Measurements from ENCODE around the gene ZC3HAV1. TPM values are rescaled to one million over a fixed set of nuclear protein-coding genes. Genes with fewer than 3 reads are reported as not detected.
"Not testable (repeated sequence)": the region's sequence is repeated elsewhere in the genome, so short reads cannot be mapped to it uniquely, and the experiment has no call there.

ZC3HAV1 gene
- total RNA-seq, 1 donor from 2014 or later, result 23.7 TPM

- Mint-ChIP-seq H3K9me3 (peaks cover 3% of the 10 kb centered on the region), H3K4me3 (no peak overlapping the region), H3K4me1 (no peaks in the 10 kb centered on the region), H3K27me3 (ENCODE audit: low read depth) (no peaks in the 10 kb centered on the region), H3K36me3 (no peaks in the 10 kb centered on the region), H3K27ac (no peak overlapping the region)
- DNase-seq (ENCODE audit: low spot score in 2 of 2, unreplicated experiment in 2 of 2), result no peak
- no peak for TF ChIP-seq CTCF (IDR thresholded peaks at IDR 0.05; ENCODE audit: unreplicated experiment)
Observed at GRCh38 chr7:139029353-139029752, 80.2 kb downstream of the ZC3HAV1 start.

DNA sequence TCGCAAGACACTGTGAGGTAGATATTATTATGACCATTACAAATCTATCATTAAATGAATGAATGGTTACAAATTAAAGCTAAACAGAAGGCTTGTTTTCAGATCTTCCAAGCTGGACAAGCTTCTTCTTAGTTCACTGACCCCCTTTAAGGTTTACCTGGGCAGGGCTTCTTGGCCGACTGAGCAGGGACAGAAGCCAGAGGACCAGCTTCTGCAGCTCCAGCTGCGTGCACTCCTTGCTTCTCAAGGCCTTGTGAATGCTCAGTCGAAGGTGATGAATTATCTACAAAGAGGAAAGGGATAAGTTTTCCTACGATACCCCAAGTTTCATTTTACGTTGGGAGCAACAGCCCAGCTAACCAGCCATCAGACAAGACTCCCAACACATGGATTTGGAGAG, 83.0 kb downstream of the ZC3HAV1 start:
- Mint-ChIP-seq H3K36me3 (no peaks in the 10 kb centered on the region), H3K27ac (no peak overlapping the region), H3K27me3 (ENCODE audit: low read depth) (no peaks in the 10 kb centered on the region), H3K4me3 (no peak overlapping the region), H3K4me1 (peaks cover 6% of the 10 kb centered on the region), H3K9me3 (no peaks in the 10 kb centered on the region)
- no peak for DNase-seq (ENCODE audit: low spot score in 2 of 2, unreplicated experiment in 2 of 2)
- TF ChIP-seq CTCF (IDR thresholded peaks at IDR 0.05; ENCODE audit: unreplicated experiment), result no peak

DNA sequence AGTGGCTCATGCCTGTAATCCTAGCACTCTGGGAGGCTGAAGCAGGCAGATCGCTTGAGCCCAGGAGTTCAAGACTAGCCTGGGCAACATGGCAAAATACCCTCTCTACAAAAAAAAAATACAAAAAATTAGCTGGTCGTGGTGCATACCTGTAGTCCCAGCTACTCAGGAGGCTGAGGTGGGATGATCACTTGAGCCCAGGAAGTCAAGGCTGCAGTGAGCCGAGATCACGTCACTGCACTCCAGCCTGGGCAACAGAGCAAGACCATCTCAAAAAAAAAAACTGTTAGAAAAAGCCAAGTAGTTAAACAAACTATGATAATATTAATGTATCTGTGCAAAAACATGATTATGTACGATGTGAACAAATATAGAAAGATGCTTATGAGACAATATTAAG, 83.7 kb downstream of the ZC3HAV1 start:
- not testable (repeated sequence) for DNase-seq (ENCODE audit: low spot score in 2 of 2, unreplicated experiment in 2 of 2); H3K36me3 Mint-ChIP-seq; H3K4me1 Mint-ChIP-seq; H3K9me3 Mint-ChIP-seq; H3K27me3 Mint-ChIP-seq (ENCODE audit: low read depth); H3K27ac Mint-ChIP-seq; H3K4me3 Mint-ChIP-seq

DNA sequence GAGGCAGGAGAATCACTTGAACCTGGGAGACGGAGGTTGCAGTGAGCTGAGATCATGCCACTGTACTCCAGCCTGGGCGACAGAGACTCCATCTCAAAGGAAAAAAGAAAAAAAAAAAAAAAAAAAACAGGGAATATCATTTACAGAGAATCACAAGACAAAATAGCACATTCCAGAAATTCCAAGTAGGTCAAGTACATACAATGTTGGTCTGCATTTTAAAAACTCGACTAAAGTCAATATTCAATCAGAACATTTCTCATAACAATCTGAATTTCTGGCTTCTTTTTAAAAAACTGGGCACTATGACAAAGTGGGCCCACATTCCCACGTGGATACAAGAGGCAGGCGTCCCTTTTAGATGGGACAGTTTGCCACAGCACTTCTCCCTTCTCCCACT, 86.4 kb downstream of the ZC3HAV1 start:
- Mint-ChIP-seq H3K9me3 (no peaks in the 10 kb centered on the region), H3K36me3 (no peaks in the 10 kb centered on the region), H3K4me3 (no peak overlapping the region), H3K4me1 (peaks cover 11% of the 10 kb centered on the region), H3K27me3 (ENCODE audit: low read depth) (no peaks in the 10 kb centered on the region), H3K27ac (peak overlapping the region; percentile 8)
- DNase-seq (ENCODE audit: low spot score in 2 of 2, unreplicated experiment in 2 of 2), result no peak
- no peak for TF ChIP-seq CTCF (IDR thresholded peaks at IDR 0.05; ENCODE audit: unreplicated experiment)

- DNase-seq (ENCODE audit: low spot score in 2 of 2, unreplicated experiment in 2 of 2), result no peak
- no peaks in the 10 kb centered on the region for H3K36me3 Mint-ChIP-seq
- no peak overlapping the region for H3K4me3 Mint-ChIP-seq
- no peak for TF ChIP-seq CTCF (IDR thresholded peaks at IDR 0.05; ENCODE audit: unreplicated experiment)
- no peaks in the 10 kb centered on the region for H3K9me3 Mint-ChIP-seq
- no peaks in the 10 kb centered on the region for H3K27me3 Mint-ChIP-seq (ENCODE audit: low read depth)
- no peak overlapping the region for H3K27ac Mint-ChIP-seq
- H3K4me1 Mint-ChIP-seq, result peaks cover 13% of the 10 kb centered on the region
Observed at GRCh38 chr7:139022286-139022685, 87.2 kb downstream of the ZC3HAV1 start.

DNA sequence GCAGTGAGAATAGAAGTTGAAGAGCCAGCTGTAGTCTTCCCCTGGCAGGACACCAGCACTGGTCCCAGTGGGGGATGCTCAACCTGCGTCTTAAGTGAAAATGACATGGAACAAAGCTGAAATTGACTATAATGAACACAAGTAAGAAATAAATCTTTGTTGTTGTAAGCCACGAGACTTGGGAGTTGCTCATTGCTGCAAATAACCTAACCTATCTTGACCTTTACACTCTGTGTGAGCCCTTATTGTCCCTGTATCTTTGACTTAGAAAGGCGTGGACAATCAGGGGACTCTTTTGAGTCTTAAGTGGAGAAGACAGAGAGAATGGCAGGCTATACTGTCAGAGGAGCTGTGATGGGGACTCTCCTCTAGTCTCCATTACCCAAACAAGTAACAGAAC, 90.6 kb downstream of the ZC3HAV1 start:
- H3K27ac Mint-ChIP-seq, result no peak overlapping the region
- peaks cover 15% of the 10 kb centered on the region for H3K4me1 Mint-ChIP-seq
- no peaks in the 10 kb centered on the region for H3K9me3 Mint-ChIP-seq
- no peaks in the 10 kb centered on the region for H3K36me3 Mint-ChIP-seq
- DNase-seq (ENCODE audit: low spot score in 2 of 2, unreplicated experiment in 2 of 2), result no peak
- no peaks in the 10 kb centered on the region for H3K27me3 Mint-ChIP-seq (ENCODE audit: low read depth)
- no peak for TF ChIP-seq CTCF (IDR thresholded peaks at IDR 0.05; ENCODE audit: unreplicated experiment)
- H3K4me3 Mint-ChIP-seq, result no peak overlapping the region

Measured in mesothelial cell of epicardium (in vitro differentiated cells).